A549 (cell line): ENCODE results near the gene NKTR.

Experiments used
- CEBPB ChIP-seq, 2 experiments: fragments of >200 bp in 1 of 2; sonication (Bioruptor Twin) in 1 of 2; formaldehyde crosslinking in 1 of 2; IDR thresholded peaks; 2 replicates each; pipeline ENCODE4 v1.6.1; 2012 to 2016
- CTCF ChIP-seq: fragments of >200 bp; sonication (Bioruptor Twin); formaldehyde crosslinking; IDR thresholded peaks from 3 replicates; pipeline ENCODE4 v1.5.1; 2016
- EP300 ChIP-seq, 2 experiments: fragments of >200 bp; sonication (Bioruptor Twin); formaldehyde crosslinking; IDR thresholded peaks; 2 replicates in 1 of 2; 3 replicates in 1 of 2; pipeline ENCODE4 v1.6.1; 2016 to 2017
- FOSL2 ChIP-seq, 2 experiments: fragments of 450-650 bp in 1 of 2; fragments of >200 bp in 1 of 2; sonication (Bioruptor Twin) in 1 of 2; formaldehyde crosslinking; IDR thresholded peaks; 2 replicates each; pipeline versions ENCODE4 v1.5.0 to v1.6.1; 2016 to 2020; ENCODE audit warnings: mild to moderate bottlenecking in 1 of 2, moderate library complexity in 1 of 2
- POLR2AphosphoS2 ChIP-seq: conservative IDR thresholded peaks from 2 replicates; pipeline ENCODE4 v1.6.1; 2012; ENCODE audit warnings: low read length, improper control_type of control experiment, inconsistent platforms
- RAD21 ChIP-seq, 2 experiments: fragments of >200 bp in 1 of 2; sonication (Bioruptor Twin) in 1 of 2; formaldehyde crosslinking in 1 of 2; IDR thresholded peaks in 1 of 2; conservative IDR thresholded peaks in 1 of 2; 2 replicates in 1 of 2; 3 replicates in 1 of 2; pipeline ENCODE4 v1.6.1; 2012 to 2018; ENCODE audit warnings: inconsistent platforms in 1 of 2
- REST ChIP-seq: fragments of 200-600 bp; sonication (generic); IDR thresholded peaks from 2 replicates; pipeline ENCODE4 v1.6.1; 2016; ENCODE audit warnings: antibody characterized with exemption, mild to moderate bottlenecking, moderate library complexity
- SMC3 ChIP-seq: fragments of >200 bp; sonication (Bioruptor Twin); formaldehyde crosslinking; IDR thresholded peaks from 3 replicates; pipeline ENCODE4 v1.6.1; 2018; ENCODE audit warnings: inconsistent platforms
- TF ChIP-seq, protein P1 (sequence below): fragments of 450-650 bp; IDR thresholded peaks from 2 replicates; pipeline ENCODE4 v1.6.1; 2014; ENCODE audit warnings: antibody characterized with exemption

- no peak for TF ChIP-seq EP300 (IDR thresholded peaks at IDR 0.05)
- no peak for TF ChIP-seq POLR2AphosphoS2
- TF ChIP-seq CTCF = no peak
- TF ChIP-seq FOSL2 (IDR thresholded peaks at IDR 0.05) = no peak
- TF ChIP-seq FOSL2 (CRISPR knock-in tag; IDR thresholded peaks at IDR 0.05) = no peak
- no peak for TF ChIP-seq CEBPB (IDR thresholded peaks at IDR 0.05)
- TF ChIP-seq REST = no peak
- no peak for TF ChIP-seq SMC3
- no peak for TF ChIP-seq RAD21 (conservative IDR thresholded peaks at IDR 0.05 in 1 of 2, IDR thresholded peaks at IDR 0.05 in 1 of 2)
- TF ChIP-seq, protein P1, sequence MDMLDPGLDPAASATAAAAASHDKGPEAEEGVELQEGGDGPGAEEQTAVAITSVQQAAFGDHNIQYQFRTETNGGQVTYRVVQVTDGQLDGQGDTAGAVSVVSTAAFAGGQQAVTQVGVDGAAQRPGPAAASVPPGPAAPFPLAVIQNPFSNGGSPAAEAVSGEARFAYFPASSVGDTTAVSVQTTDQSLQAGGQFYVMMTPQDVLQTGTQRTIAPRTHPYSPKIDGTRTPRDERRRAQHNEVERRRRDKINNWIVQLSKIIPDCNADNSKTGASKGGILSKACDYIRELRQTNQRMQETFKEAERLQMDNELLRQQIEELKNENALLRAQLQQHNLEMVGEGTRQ = no peak
These were observed 11.7 kb downstream of the NKTR start for GRCh38 chr3:42612217-42612616.
